B cell (primary cell): ENCODE data around the gene RARB. TPM values are rescaled to one million over a fixed set of nuclear protein-coding genes. Genes with fewer than 3 reads are reported as not detected.

Source experiments
- ATAC-seq: fragments of 200-7000 bp; cut with Tn5 transposase; one replicate; pipeline ENCODE4 v1.10.0; 2021; ENCODE audit warnings: low read depth, mild to moderate bottlenecking, moderate number of reproducible peaks, moderate library complexity
- CTCF ChIA-PET: fragments of 350-600 bp; sonication (Branson Sonifier 250); formaldehyde crosslinking; loops from one replicate; lab custom pipeline; 2021; ENCODE audit warnings: antibody characterized with exemption, inconsistent platforms; lab: Charles Lee
- POLR2A ChIA-PET: fragments of 350-600 bp; sonication (Branson Sonifier 250); formaldehyde crosslinking; loops from one replicate; lab custom pipeline; 2021; ENCODE audit warnings: antibody characterized with exemption; lab: Charles Lee
- DNase-seq: peaks from one replicate; pipeline ENCODE4 v3.0.0; 2013
- H2AFZ ChIP-seq: 2 replicates; pipeline ENCODE4 v1.6.1; 2012; ENCODE audit warnings: mild to moderate bottlenecking, low read depth, low read length; ENCODE audit not compliant: insufficient read depth, poor library complexity, severe bottlenecking
- H3K27ac ChIP-seq, 2 donors: 1 replicate in 1 of 2; 2 replicates in 1 of 2; pipeline ENCODE4 v1.5.1; 2012 to 2013; ENCODE audit warnings: low read length in 2 of 2, mild to moderate bottlenecking in 2 of 2, moderate library complexity in 1 of 2
- H3K27me3 ChIP-seq, 4 experiments: fragments of 200-600 bp in 1 of 4; sonication (generic) in 1 of 4; replicated peaks in 1 of 4; 1 replicate in 2 of 4; 2 replicates in 2 of 4; pipeline versions ENCODE4 v1.6.1 to v1.7.0; 2013 to 2016; ENCODE audit warnings: low read length in 3 of 4, mild to moderate bottlenecking in 2 of 4, mixed read lengths in 1 of 4, moderate library complexity in 1 of 4; ENCODE audit not compliant: insufficient read depth in 4 of 4, control insufficient read depth in 3 of 4; ENCODE audit errors: control extremely low read depth in 1 of 4
- H3K36me3 ChIP-seq, 2 experiments: replicated peaks in 1 of 2; 1 replicate in 1 of 2; 2 replicates in 1 of 2; pipeline versions ENCODE4 v1.6.1 to v1.7.1; 2013; ENCODE audit warnings: low read length in 1 of 2; ENCODE audit not compliant: insufficient read depth in 2 of 2, control insufficient read depth in 1 of 2; ENCODE audit errors: control extremely low read depth in 1 of 2, extremely low read depth in 1 of 2
- H3K4me1 ChIP-seq, 2 donors: fragments of 200-600 bp in 1 of 2; sonication (generic) in 1 of 2; 1 replicate in 1 of 2; 2 replicates in 1 of 2; pipeline versions ENCODE4 v1.5.1 to v1.6.1; 2013 to 2017; ENCODE audit warnings: low read length in 2 of 2; ENCODE audit not compliant: control insufficient read depth in 2 of 2, insufficient read depth in 2 of 2
- H3K4me2 ChIP-seq: replicated peaks from 2 replicates; pipeline ENCODE3; 2012; ENCODE audit warnings: mild to moderate bottlenecking, low read depth, low read length; ENCODE audit not compliant: poor library complexity, severe bottlenecking
- H3K4me3 ChIP-seq, 5 experiments: fragments of 200-600 bp in 1 of 5; sonication (generic) in 1 of 5; 1 replicate in 3 of 5; 2 replicates in 2 of 5; pipeline versions ENCODE4 v1.5.1 to v1.7.0; 2011 to 2016; ENCODE audit warnings: low read length in 4 of 5, mild to moderate bottlenecking in 4 of 5, low read depth in 2 of 5, control low read depth in 1 of 5, moderate library complexity in 1 of 5; ENCODE audit not compliant: insufficient read depth in 1 of 5; ENCODE audit errors: control extremely low read depth in 1 of 5, extremely low read depth in 1 of 5
- H3K79me2 ChIP-seq: fragments of 200-600 bp; sonication (generic); one replicate; pipeline ENCODE4 v1.6.0; 2016; ENCODE audit warnings: low read length; ENCODE audit not compliant: control insufficient read depth, insufficient read depth
- H3K9ac ChIP-seq: fragments of 200-600 bp; sonication (generic); 2 replicates; pipeline ENCODE4 v1.6.1; 2017; ENCODE audit warnings: mild to moderate bottlenecking, low read length, moderate library complexity
- H3K9me3 ChIP-seq, 3 donors: one replicate each; pipeline versions ENCODE4 v1.6.1 to v1.7.1; 2013; ENCODE audit warnings: low read length in 2 of 3; ENCODE audit not compliant: control insufficient read depth in 2 of 3, insufficient read depth in 1 of 3; ENCODE audit errors: control extremely low read depth in 1 of 3
- H4K20me1 ChIP-seq: 2 replicates; pipeline ENCODE4 v1.6.0; 2012; ENCODE audit warnings: mild to moderate bottlenecking, low read length; ENCODE audit not compliant: insufficient read depth, control insufficient read depth, poor library complexity, severe bottlenecking
- H3K27ac Mint-ChIP-seq: one replicate; pipeline ENCODE4 v1.8.0; 2021; ENCODE audit warnings: mixed read lengths
- H3K27me3 Mint-ChIP-seq: one replicate; pipeline ENCODE4 v1.8.0; 2021; ENCODE audit warnings: mixed read lengths
- H3K4me1 Mint-ChIP-seq: one replicate; pipeline ENCODE4 v1.8.0; 2021; ENCODE audit warnings: mixed read lengths
- H3K4me3 Mint-ChIP-seq: one replicate; pipeline ENCODE4 v1.8.0; 2021; ENCODE audit warnings: mixed read lengths
- H3K9me3 Mint-ChIP-seq: one replicate; pipeline ENCODE4 v1.8.0; 2022; ENCODE audit warnings: mixed read lengths; ENCODE audit not compliant: insufficient read depth
- CTCF ChIP-seq: fragments of 200-600 bp; IDR thresholded peaks from one replicate; pipeline ENCODE4 v1.8.0; 2022; ENCODE audit warnings: antibody characterized with exemption, mild to moderate bottlenecking
- EZH2 ChIP-seq: IDR thresholded peaks from 2 replicates; pipeline ENCODE4 v1.6.1; 2012; ENCODE audit warnings: borderline replicate concordance, low read depth, mild to moderate bottlenecking, moderate library complexity, low read length; ENCODE audit not compliant: insufficient read depth, poor library complexity, severe bottlenecking
- WGBS: methylation state at CpG from one replicate; pipeline ENCODE4 v1.1.5; 2013; ENCODE audit warnings: missing lambda C conversion rate; ENCODE audit not compliant: insufficient coverage; 5-methylcytosine and 5-hydroxymethylcytosine counted together
- intact Hi-C: fragments of 100-400 bp; cut with micrococcal nuclease; formaldehyde crosslinking; loops from one replicate; pipeline ENCODE4 v1.10.0; 2022
- polyA plus RNA-seq: library from polyadenylated mRNA; depleted of rRNA; stranded (reverse); fragments of >200 nt; gene quantifications from 2 replicates; pipeline ENCODE4 v1.2.3, GENCODE V29; 2012
- total RNA-seq, 2 donors: library from RNA; stranded (reverse); fragments of 120-200 nt in 1 of 2; gene quantifications; 1 replicate in 1 of 2; 2 replicates in 1 of 2; pipeline versions ENCODE4 v1.2.3 to v1.2.4, GENCODE V29; 2013 to 2022

Gene RARB
- total and polyA plus RNA-seq, 2 donors (not counting 1 experiment from before 2014, with no cell fraction given): not detected

- Mint-ChIP-seq H3K27ac (no peak overlapping the region), H3K4me1 (no peaks in the 10 kb centered on the region), H3K9me3 (no peaks in the 10 kb centered on the region), H3K4me3 (no peak overlapping the region), H3K27me3 (no peaks in the 10 kb centered on the region)
- H3K36me3 ChIP-seq: no peaks in the 10 kb centered on the region
- no peak overlapping the region for H3K4me3 ChIP-seq
- H3K27ac ChIP-seq: no peak overlapping the region
- 89% methylated on average over 6 of the region's 8 CpGs for WGBS
- ATAC-seq: no peak
- H3K4me2 ChIP-seq: no peak overlapping the region
- ChIA-PET POLR2A (no interaction called here), CTCF (interaction anchor here (1.5 kb wide), 1 partner anchor 13 kb away, joined by 6 read pairs; no protein-coding TSS in a partner anchor)
- H2AFZ ChIP-seq: no peak overlapping the region
- H3K79me2 ChIP-seq: no peaks in the 10 kb centered on the region
- DNase-seq: no peak
- H3K9me3 ChIP-seq: peaks cover 0 to 3% (median 0%) of the 10 kb centered on the region in 3 donors
- no peaks in the 10 kb centered on the region for H4K20me1 ChIP-seq
- no peaks in the 10 kb centered on the region for H3K4me1 ChIP-seq
- TF ChIP-seq EZH2: no peak
- H3K27me3 ChIP-seq: no peaks in the 10 kb centered on the region
- no peak overlapping the region for H3K9ac ChIP-seq
- intact Hi-C loops: no loop called here
Measured at GRCh38 chr3:25455441-25456132, 27.5 kb downstream of the RARB start.

- H3K4me2 ChIP-seq: no peak overlapping the region
- no peak overlapping the region for H2AFZ ChIP-seq
- H3K27ac ChIP-seq: no peak overlapping the region
- no peaks in the 10 kb centered on the region for H3K36me3 ChIP-seq
- Mint-ChIP-seq H3K4me3 (no peak overlapping the region), H3K9me3 (no peaks in the 10 kb centered on the region), H3K27ac (no peak overlapping the region), H3K4me1 (no peaks in the 10 kb centered on the region), H3K27me3 (no peaks in the 10 kb centered on the region)
- H3K9ac ChIP-seq: no peak overlapping the region
- no peaks in the 10 kb centered on the region for H3K9me3 ChIP-seq
- WGBS: 80% methylated on average over 1 of the region's 7 CpGs
- H3K79me2 ChIP-seq: no peaks in the 10 kb centered on the region
- DNase-seq: no peak
- POLR2A ChIA-PET: no interaction called here
- intact Hi-C loops: no loop called here
- no peaks in the 10 kb centered on the region for H3K4me1 ChIP-seq
- no peaks in the 10 kb centered on the region for H3K27me3 ChIP-seq
- CTCF ChIA-PET: no interaction called here
- TF ChIP-seq CTCF: no peak
- no peak for TF ChIP-seq EZH2
- H3K4me3 ChIP-seq: no peak overlapping the region
- ATAC-seq: no peak
- H4K20me1 ChIP-seq: no peaks in the 10 kb centered on the region
Measured at GRCh38 chr3:25456723-25457670, 28.9 kb downstream of the RARB start.
